GM18502 (cell line): ENCODE data around the gene STX11.
"Not testable (repeated sequence)": the region's sequence is repeated elsewhere in the genome, so short reads cannot be mapped to it uniquely, and the experiment has no call there.

Source experiments
- ATAC-seq: cut with Tn5 transposase; IDR thresholded peaks from one replicate; pipeline ENCODE4 v1.9.1; 2021; ENCODE audit warnings: mild to moderate bottlenecking; ENCODE audit not compliant: unreplicated experiment, poor library complexity

STX11 gene

DNA sequence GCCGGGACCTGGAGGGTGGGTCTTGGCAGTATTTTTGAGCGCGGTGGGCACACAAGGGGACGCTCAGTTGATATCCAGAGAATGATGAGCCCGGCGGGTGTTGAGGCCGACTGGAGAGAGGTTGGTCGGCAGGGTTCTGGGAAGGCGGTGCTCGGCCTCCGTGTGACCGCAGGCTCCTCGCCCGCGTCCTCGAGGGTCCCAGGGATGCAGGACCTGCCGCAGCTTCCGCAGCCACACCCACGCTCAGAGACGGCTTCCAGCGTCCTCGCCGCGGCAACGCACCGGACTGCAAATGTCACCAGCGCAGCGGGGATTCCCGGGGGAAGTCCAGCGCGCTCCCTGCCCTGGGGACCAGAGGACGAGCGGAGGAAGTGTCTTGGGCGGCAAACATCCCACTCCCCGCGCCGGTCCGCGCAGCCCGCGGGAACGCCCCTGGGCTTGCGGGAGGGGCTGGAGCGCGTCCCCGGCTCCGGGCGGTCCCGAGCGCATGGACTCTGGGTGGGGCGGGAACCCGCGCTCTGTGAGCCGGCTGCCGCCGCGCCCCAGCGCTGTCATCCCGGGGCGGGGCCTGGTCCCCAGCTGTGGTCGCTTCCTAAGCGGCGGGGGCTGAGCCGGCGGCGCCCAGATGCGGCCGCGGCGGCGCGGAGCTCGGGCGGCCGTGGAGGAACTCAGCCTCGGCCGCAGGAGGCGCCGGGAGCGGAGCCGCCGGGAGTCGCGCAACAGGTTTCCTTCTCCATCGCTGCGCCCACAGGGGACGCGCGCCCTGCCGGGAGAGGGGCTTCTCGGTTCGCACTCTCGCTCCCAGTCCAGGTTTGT, at the start of gene STX11:
Gene STX11, plus strand, starts transcription at position 624 of the 816 bp plus-strand sequence. CDS start 36,111 bp downstream, outside the sequence.
- ATAC-seq = peak; percentile 72

GRCh38 chr6:144103026-144103563, 47.2 kb upstream of the STX11 start:
- no peak for ATAC-seq

DNA sequence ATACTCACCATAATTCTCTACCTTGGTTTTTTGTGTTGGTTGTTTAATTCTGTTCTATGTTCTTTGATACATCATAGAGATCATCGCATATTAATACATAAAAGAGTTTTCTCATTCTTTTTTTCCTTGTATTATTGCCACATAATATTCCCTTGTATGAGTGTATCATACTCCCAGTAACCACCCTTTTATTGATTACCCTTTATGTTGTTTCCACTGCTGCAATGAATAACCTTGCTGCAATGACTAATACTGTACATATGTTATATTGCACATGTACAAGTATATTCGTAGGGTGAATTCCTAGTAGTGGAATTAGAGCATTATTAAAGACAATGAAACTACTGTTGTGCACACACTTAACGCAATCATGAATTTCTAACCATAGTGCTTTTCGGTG, 45.8 kb upstream of the STX11 start:
- ATAC-seq = no peak

GRCh38 chr6:144104898-144105487, 45.3 kb upstream of the STX11 start:
- ATAC-seq = peak; percentile 87

DNA sequence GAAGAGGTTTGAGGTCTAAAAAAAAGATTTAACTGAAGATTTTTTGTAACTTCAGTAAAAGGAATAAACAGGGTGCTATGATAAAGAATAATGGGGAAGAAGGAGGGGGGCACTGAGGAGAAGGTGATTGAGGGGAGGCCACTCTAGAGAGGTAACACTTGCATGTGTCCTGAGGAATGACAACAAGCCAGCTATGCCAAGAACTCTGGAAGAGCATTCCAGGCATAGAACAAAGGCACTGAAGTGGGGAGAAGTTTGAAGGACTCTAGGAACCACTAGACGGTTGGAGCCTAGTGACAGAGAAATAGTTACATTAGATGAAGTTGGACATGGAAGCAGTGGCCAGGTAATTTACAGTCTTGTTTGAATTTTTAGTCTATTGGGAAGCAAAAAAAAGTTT, 44.1 kb upstream of the STX11 start:
- ATAC-seq = no peak

DNA sequence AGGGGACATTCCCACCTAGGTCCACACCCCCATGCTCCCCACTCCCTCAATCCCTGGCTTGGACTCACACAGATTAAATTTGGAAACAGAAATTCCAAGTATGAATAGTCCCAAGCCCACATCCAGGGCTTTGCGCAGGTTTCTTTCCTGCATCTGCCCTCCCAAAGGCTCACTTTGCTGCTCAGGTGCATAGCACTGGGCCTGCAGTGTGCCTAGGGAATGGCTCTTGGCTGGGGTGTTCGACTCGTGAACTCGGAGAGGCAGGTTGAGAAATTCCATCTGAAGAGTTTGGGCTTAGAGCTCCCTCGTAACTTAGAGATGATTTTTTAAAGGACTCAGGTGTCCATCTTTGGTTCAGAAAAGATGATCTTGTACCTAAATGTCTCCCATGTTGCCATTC, 40.1 kb upstream of the STX11 start:
- no peak for ATAC-seq

DNA sequence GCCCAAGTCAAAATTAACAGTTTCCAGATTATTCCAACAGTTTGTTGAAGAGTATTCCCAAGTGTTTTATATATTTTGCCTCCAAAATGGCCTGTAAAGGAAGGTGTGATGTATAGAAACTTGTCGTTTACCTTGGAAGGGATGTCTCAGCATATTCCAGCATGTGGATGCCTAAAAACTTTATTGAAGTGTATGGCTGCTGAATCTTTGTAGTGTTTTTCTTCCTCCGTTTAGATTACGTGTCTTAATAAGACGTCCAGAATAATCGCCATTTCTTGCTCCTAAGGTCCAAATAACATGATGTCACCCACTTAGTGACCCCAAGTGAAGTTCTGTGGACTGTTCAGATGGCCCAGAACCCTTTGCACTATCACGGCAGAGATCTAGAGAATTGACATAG, 37.0 kb upstream of the STX11 start:
- ATAC-seq = no peak

GRCh38 chr6:144115219-144115618, 35.1 kb upstream of the STX11 start:
- no peak for ATAC-seq

DNA sequence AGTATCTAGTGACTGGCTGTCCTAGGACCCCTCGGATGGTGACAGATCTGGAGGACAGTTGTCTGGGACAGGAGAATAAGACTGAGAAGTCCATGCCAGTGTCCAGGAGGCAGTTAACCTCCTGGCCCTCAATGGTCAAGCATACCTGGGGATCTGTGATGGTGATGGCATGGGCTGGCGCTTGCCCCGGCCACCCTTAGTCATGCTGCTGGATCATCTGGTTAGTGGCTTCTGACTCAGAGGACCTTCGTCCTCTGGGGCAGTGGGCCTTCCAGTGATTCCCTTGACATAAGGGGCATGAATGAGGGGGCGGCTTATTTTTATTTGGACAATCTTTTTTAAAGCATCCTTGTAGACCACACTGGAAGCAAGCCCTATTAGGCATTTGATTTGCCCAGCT, 30.9 kb upstream of the STX11 start:
- ATAC-seq = no peak

DNA sequence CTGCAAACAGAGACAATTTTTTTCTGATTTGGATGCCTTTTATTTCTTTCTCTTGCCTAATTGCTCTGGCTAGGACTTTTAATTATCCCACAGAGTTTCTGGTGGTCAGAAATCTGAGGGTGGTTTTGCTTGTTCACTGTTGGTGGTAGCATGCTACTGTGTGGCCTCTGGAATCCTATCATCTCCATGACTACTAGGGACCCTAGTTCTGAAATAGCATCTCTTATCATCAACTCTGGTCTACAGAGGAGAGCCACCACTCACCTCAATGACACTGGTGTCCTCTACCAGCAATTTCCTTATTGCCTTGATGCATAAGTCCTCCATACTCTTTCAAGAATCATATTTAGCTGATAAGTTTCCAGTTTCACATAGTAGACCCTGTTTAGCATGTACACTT, 27.5 kb upstream of the STX11 start:
- ATAC-seq = no peak

DNA sequence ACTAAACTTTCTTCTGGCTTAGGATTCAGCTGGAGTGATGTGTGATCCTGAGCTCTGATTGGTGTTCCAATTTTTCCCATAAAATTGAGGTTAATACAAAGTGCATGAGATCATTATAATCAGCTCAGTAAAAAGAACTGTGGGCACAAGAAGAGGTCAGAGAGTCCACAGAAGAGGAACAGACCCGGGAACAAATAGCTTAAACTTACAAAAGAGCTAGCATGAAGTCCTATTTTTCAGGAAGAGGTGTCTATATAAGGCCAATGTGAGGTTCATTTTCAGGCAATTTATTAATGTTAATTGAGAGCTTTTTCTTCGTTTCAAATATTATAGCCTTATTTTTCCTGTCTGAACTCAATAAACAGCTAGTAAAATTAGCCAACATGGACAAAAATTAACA, 26.9 kb upstream of the STX11 start:
- no peak for ATAC-seq

DNA sequence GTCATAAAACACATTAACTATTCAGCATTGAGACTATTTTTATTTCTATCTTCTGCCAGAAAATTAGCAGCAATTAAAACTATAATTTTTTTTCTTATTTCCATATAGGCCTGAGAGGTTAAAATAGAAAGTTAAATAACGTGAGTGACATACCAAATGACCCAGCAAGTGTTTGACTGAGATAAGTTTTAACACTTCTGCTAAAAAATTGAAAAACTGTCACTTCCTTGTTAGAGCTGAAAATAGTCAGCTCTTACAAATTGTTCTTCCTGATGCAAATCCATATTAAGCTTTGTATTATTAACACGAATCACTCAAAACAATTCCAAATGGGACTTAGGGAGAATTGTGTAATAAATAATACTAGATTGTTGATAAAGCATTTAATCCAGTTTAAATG, 26.5 kb upstream of the STX11 start:
- no peak for ATAC-seq

- ATAC-seq = no peak
Observed at GRCh38 chr6:144127097-144127496, 23.2 kb upstream of the STX11 start.

GRCh38 chr6:144129469-144129868, 20.8 kb upstream of the STX11 start:
- no peak for ATAC-seq

GRCh38 chr6:144131248-144131709, 19.0 kb upstream of the STX11 start:
- ATAC-seq = peak; percentile 57

DNA sequence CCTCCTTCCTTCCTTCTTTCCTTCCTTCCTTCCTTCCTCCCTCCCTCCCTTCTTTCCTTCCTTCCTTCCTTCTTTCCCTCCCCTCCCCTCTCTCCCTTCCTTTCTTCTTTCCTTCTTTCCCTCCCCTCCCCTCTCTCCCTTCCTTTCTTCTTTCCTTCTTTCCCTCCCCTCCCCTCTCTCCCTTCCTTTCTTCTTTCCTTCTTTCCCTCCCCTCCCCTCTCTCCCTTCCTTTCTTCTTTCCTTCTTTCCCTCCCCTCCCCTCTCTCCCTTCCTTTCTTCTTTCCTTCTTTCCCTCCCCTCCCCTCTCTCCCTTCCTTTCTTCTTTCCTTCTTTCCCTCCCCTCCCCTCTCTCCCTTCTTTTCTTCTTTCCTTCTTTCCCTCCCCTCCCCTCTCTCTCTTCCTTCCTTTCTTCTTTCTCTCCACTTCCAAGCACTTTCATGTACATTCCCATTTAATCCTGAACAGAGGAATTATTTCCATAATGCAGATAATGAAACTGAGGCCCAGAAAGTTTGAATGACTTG, 18.1 kb upstream of the STX11 start:
- not testable (repeated sequence) for ATAC-seq

- ATAC-seq = no peak
Observed at GRCh38 chr6:144133225-144133821, 17.0 kb upstream of the STX11 start.

DNA sequence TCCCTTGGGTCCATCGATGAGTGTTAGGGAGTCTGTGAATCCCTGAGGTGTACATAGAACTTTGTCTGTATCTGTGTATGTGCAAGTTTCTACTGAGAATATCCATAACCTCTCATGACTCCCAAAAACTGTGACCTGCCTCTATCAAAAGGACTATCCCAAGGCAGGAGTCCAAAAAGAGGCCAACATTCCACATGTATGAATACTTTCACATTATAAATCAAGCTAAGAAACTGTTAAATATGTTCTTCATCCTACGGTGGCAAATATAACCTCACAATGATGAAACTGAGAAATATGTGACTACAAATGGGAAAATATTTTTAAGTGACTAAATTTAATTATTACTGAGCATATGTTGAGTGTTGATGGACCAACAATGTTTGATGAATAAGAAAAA, 16.1 kb upstream of the STX11 start:
- no peak for ATAC-seq

DNA sequence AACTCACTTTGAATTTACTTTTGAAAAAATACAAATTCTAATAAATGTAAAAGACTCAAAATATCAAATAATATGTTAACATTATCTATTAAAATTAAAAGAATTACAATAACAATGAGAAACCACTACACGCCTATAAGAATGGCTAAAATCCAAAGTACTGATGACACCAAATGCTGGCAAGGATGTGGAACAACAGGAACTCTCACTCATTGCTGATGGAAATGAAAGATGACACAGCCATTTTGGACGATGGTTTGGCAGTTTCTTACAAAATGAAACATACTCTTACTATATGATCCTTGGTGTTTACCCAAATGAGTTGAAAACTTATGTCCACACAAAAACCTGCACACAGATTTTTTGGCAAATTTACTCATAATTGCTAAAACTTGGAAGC, 15.6 kb upstream of the STX11 start:
- ATAC-seq = no peak

DNA sequence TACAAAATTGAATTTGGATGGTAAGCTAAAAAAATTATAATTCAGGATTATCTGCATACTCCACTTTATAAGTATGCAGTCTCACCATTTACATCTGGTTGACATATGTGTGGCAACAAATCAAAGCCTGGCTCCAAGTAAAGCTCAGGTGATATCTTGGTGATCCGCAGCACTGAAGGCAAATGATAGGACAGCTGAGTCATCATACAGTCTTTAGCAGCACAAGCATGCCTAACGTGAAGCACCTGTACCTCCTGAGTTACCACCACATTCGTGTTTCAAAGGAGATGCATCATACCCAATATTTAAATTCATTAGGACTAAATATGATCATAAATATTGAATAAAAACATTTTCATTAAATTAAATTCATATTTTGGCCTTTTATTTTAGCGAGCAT, 11.8 kb upstream of the STX11 start:
- no peak for ATAC-seq

- ATAC-seq = no peak
Observed at GRCh38 chr6:144139817-144140216, 10.5 kb upstream of the STX11 start.
